Bronchial epithelial cell (primary cell): ENCODE measurements around the gene SURF6. TPM values are rescaled to one million over a fixed set of nuclear protein-coding genes. Genes with fewer than 3 reads are reported as not detected.

Experiments
- DNase-seq: peaks from one replicate; pipeline ENCODE4 v3.0.0-alpha.2; 2010; ENCODE audit warnings: low read depth
- FAIRE-seq: peaks from 2 replicates; lab custom pipeline; 2011; peaks lifted over from hg19 to GRCh38; lab: Jason Lieb, UNC
- H3K27me3 ChIP-seq: 2 replicates; pipeline ENCODE4 v1.5.1; 2011; ENCODE audit warnings: low read length; ENCODE audit not compliant: control insufficient read depth, insufficient read depth
- H3K36me3 ChIP-seq: 2 replicates; pipeline ENCODE4 v1.5.1; 2011; ENCODE audit warnings: low read length; ENCODE audit not compliant: control insufficient read depth, insufficient read depth
- H3K4me3 ChIP-seq: 2 replicates; pipeline ENCODE4 v1.5.1; 2011; ENCODE audit warnings: mild to moderate bottlenecking, low read depth, low read length, control low read depth
- CTCF ChIP-seq: IDR thresholded peaks from 2 replicates; pipeline ENCODE4 v1.5.1; 2011; ENCODE audit warnings: mild to moderate bottlenecking, moderate library complexity, low read length, control low read depth, inconsistent platforms; ENCODE audit not compliant: insufficient read depth, severe bottlenecking
- total RNA-seq: library from RNA; depleted of rRNA; stranded (reverse); fragments of >200 nt; gene quantifications from 2 replicates; pipeline ENCODE4 v1.2.1, GENCODE V29; 2014

The SURF6 gene
- total RNA-seq, 1 donor from 2014 or later, result 9.0 TPM

GRCh38 chr9:133347985-133348717 is 12.2 kb upstream of the SURF6 start, which contains the start of the genes MED22 and RPL7A:
MED22 (minus strand) TSS chr9:133348131; CDS start chr9:133346662, 1,469 bp downstream.
RPL7A (plus strand) TSS chr9:133348218; CDS start chr9:133348244, 26 bp downstream.
- peak; percentile 1 for TF ChIP-seq CTCF
- Histone ChIP-seq H3K36me3 (peaks cover 41% of the 10 kb centered on the region), H3K27me3 (no peaks in the 10 kb centered on the region), H3K4me3 (peak within 1 kb of the TSS; percentile 62)
- DNase-seq, result peak; percentile 91
- no peak for FAIRE-seq

- no peak for DNase-seq
- TF ChIP-seq CTCF, result peak; percentile 13
- Histone ChIP-seq H3K27me3 (no peaks in the 10 kb centered on the region), H3K4me3 (peak overlapping the region; percentile 62), H3K36me3 (peaks cover 45% of the 10 kb centered on the region)
- no peak for FAIRE-seq
These were observed 11.6 kb upstream of the SURF6 start for GRCh38 chr9:133347515-133347984.

GRCh38 chr9:133346021-133346785 is 10.2 kb upstream of the SURF6 start:
- Histone ChIP-seq H3K27me3 (no peaks in the 10 kb centered on the region), H3K4me3 (no peak overlapping the region), H3K36me3 (peaks cover 45% of the 10 kb centered on the region)
- FAIRE-seq (no peak), DNase-seq (no peak)
- no peak for TF ChIP-seq CTCF

GRCh38 chr9:133345596-133345995 is 9.6 kb upstream of the SURF6 start:
- no peak overlapping the region for H3K4me3 ChIP-seq
- DNase-seq, result no peak
- H3K27me3 ChIP-seq, result no peaks in the 10 kb centered on the region
- no peak for FAIRE-seq
- no peak for TF ChIP-seq CTCF
- peaks cover 47% of the 10 kb centered on the region for H3K36me3 ChIP-seq

GRCh38 chr9:133344979-133345378 is 9.0 kb upstream of the SURF6 start:
- no peaks in the 10 kb centered on the region for H3K27me3 ChIP-seq
- no peak overlapping the region for H3K4me3 ChIP-seq
- DNase-seq, result no peak
- TF ChIP-seq CTCF, result no peak
- H3K36me3 ChIP-seq, result peaks cover 45% of the 10 kb centered on the region
- no peak for FAIRE-seq
